Stimulated activated CD8-positive, alpha-beta memory T cell treated with anti-CD3 and anti-CD28 coated beads, Interleukin-7, amount 100 ng/mL, for 1 hour (primary cell): ENCODE measurements around the gene MPPED1.

Experiments
- DNase-seq, 2 donors: peaks; one replicate each; pipeline ENCODE4 v3.0.0-alpha.2; 2020; ENCODE audit warnings: low read depth in 2 of 2

MPPED1 gene

DNA sequence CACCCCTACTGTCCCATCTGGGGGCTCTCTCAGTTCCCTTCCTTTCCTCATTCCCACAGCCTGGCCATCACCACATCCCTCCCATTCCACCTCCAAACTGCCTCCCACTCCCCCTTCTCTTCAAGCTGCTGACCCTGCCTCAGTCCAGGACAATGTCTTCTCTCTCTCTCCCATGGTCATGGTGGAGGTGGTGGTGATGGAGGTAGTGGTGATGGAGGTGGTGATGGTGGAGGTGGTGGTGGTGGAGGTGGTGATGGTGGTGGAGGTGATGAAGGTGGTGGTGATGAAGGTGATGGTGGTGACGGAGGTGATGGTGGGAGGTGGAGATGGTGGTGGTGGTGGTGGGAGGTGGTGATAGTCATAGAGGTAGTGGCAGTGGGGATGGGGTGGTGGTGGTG lies 87.0 kb downstream of the MPPED1 start:
- DNase-seq = no peak

DNA sequence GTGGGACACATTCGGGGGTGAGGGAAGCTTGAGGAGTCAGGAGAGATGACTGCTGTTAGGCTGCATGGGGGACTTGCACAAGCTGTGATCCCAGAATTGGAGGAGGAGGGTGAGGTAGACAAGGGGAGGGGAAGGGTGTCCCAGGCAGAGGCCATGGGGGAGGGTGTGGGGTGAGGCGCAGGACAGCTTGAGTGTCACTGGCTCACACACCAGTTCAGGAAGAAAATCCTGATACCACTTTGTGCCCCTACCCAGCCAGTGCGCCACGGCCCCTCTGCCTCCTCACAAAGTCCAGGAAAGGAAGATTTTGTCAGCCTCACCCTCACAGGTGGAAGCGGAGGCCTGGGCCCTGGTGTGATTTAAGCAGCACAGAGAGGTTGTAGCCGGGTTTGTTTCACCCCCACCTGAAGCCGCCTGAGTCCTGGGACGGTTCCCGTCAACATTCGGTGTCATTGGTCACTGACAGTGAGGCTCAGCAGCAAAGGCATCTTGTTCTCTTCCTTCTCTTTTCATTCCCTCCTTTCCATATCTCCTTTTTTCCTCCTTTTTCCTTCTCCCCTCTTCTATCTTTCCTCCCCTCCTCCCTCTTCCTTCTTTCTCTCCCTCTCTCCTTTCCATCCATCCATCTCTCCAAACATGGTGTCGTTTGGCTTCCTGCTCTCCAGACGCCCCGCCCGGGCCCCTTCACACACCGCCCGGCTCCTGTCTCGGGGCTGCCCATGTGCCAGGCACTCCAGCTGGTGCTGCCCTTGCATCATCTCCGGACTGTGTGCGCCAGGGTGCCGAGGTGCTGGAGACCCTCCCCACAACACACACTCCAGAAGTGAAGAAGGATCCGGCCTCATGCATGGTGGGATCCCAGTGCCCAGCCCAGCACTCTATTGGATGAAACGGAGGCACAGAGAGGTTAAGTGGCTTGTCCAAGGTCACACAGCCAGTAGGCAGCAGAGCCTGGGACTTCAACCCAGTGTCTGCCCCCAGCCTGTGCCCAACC lies 89.3 kb downstream of the MPPED1 start:
- no peak for DNase-seq

- no peak for DNase-seq
These were observed 90.1 kb downstream of the MPPED1 start for GRCh38 chr22:43501878-43502277.

GRCh38 chr22:43502306-43502874 lies 90.6 kb downstream of the MPPED1 start:
- DNase-seq = no peak

DNA sequence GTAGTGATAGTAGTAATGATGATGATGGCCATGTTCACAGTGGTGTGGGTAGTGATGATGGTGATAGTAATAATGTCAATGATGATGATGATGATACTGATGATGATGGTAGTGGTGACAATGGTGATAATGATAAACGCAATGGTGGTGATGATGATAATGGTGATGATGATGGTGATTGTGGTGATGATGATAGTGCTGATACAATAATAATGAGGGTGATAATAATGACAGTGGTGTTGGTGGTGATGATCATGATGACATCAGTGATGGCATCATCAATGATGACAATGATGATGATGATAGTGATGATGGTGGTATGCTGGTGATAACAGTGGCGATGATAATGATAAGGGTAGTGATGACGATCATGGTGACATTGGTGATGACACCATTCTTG lies 92.3 kb downstream of the MPPED1 start:
- no peak for DNase-seq

- DNase-seq = no peak
These were observed 93.0 kb downstream of the MPPED1 start for GRCh38 chr22:43504666-43505261.

- DNase-seq = no peak
These were observed 93.6 kb downstream of the MPPED1 start for GRCh38 chr22:43505423-43505822.

DNA sequence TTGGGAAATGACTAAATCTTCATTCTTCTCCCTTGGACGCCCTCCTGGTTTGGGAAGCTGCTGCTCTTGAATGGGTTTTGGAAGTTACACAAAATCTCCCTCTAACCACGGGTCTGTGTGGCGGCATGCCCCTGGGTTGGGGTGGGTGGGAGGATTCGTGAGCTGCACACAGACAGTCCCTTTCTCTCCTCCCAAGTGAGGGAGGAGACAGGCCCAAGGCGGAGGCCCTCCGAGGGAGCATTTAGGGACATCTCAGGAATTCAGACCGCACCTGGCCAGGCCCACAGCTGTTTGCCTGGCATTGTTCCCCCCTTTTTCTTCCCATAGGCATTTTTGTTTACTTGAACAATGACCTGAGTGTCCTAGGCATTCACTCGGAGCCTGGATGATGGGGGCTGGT lies 94.1 kb downstream of the MPPED1 start:
- DNase-seq = no peak

DNA sequence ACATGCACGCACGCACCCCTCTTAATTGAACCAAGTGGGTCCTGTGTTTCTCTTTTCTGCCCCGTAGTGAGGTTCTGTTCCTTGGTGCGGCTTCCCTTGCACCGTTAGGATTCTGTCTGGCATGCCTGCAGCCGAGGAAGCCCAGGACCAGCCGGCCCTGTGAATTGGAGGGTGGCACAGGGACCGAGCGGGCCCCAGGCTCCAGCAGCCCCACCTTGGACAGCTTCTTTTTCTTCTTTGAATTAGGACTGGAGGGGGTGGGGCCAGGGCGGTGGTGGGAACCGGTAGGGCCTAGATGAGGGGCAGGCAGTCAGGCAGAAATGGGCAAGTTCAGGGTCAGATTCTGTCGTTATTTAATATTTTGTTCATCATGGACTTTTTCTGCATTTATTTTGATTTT lies 94.7 kb downstream of the MPPED1 start:
- no peak for DNase-seq

GRCh38 chr22:43507235-43507634 lies 95.4 kb downstream of the MPPED1 start:
- no peak for DNase-seq

DNA sequence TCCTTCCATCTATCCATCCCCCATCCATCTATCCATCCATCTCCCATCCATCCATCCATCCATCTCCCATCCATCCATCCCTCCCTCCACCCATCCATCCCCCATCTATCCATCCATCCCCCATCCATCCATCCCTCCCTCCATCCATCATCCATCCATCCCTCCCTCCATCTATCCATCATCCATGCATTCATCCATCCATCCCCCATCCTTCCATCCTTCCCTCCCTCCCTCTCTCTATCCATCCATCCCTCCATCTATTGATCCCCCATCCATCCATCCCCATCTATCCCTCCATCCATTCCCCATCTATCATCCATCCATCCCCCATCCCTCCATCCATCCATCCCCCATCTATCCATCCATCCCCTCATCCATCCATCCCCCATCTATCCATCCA lies 96.7 kb downstream of the MPPED1 start:
- no peak for DNase-seq

DNA sequence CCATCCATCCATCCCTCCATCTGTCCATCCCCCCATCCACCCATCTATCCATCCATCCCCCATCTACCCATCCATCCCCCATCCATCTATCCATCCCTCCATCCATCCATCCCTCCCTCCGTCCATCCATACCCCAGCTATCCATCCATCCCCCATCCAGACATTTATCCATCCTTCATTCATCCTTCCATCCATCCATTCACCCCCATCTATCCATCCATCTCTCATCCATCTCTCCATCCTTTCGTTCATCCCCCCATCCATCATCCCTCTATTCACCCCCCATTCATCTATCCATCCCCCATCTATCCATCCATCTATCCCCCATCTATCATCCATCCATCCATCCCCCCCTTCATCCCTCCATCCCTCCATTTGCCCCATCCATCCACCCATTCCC lies 97.5 kb downstream of the MPPED1 start:
- DNase-seq = no peak

- DNase-seq = no peak
These were observed 98.7 kb downstream of the MPPED1 start for GRCh38 chr22:43510281-43511070.

- no peak for DNase-seq
These were observed 99.6 kb downstream of the MPPED1 start for GRCh38 chr22:43511276-43511910.

GRCh38 chr22:43512279-43512678 lies 100.5 kb downstream of the MPPED1 start:
- no peak for DNase-seq

DNA sequence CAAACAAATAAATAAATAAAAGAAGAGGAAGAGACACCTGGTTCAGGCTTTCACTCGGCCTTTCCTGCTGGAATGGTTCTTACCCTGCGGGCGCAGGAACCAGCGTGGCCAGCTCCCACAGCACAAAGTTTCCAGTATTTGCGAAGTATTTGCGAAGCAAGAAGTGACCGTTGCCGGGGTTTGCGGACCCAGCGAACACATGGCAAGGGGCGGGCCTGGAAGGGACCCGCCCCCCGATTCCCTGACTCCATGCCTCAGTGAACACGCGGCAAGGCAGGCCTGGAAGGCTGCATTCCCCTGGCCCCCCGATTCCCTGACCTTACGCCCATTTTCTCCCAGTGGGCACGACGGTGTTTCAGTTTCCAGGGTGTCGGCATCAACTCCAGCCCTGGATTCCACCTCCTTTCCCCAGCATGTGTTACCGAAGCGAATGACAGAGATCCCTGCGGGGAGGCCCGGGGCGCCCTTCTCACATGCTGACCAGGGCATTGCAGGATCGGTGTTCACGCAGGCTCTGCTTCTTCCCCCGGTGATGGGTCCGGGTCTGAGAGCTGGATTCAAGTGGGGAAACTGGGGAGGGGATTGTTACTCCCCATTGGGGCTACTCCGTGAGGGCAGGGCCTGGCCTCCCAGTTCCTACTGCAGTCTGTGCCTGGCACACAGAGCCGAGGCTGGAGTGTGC lies 102.8 kb downstream of the MPPED1 start:
- no peak for DNase-seq

DNA sequence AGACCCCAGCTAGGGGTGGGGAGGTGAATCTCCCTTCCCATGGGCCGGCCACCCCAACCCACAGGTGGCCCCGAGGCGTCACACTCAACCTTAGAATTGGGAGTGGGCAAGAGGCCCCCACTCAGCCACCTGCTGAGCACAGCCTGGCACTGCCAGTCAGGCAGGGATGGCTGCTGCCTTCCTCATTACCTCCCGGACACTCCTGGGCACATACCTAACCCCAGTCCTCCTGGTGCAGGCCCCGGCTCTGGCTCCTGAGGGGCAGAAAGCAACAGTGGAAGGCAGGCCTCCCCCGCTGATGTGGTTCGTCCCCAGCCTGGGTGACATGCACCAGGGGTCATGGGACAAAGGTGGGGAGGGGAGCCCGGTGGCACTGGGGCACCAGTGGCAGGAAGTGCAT lies 103.6 kb downstream of the MPPED1 start:
- no peak for DNase-seq

- no peak for DNase-seq
These were observed 104.1 kb downstream of the MPPED1 start for GRCh38 chr22:43515902-43516301.

DNA sequence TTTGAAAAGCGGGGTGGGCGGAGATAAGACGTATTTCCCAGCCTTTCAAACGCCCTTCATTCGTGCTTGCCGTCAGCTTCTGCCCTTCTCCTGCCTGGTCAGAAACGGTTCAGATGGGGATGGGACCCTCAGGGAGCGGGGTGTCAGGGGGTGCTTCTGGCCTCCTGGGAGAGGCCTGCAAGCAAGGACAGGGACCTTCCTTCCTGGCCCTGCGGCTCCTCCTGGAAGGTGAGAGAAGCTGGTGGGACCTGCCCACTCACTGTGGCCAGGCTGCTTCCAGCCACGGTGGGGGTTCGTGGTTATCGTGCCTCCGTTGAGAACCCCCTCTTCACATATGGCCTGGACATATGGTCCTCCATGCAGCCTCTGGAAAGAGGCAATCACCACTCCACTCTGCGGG lies 104.6 kb downstream of the MPPED1 start:
- DNase-seq = no peak

DNA sequence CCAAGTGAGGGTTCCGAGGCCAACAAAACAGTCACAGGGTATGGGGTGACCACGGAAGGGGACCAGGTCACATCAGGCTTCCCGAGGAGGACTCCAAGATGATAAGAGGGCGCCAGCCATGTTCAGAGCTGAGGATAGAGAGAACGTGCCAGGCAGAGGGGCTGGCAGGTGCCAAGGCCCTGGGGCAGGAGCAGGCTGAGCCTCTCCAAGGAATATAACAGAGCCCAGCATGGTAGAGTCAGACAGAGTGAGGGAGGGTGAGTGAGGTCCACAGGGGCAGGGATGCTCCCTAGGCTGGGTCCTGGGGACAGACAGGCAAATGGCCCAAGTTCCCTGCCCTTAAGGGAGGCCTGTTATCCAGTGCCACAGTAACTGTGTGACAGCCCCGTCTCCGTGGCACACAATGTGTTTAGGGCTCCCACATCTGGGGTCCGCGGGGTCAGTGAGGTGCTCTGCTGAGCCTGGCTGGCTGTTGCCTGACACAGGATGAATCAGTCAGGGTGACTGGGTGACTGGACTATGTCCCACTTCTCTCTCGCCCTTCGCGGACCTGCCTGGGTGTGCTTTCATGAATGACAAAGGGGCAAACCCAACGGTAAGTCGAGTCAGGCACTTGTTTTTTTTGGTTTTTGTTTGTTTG lies 105.3 kb downstream of the MPPED1 start:
- DNase-seq = no peak

- no peak for DNase-seq
These were observed 108.8 kb downstream of the MPPED1 start for GRCh38 chr22:43520632-43521039.
